Stimulated activated CD4-positive, alpha-beta T cell treated with anti-CD3 and anti-CD28 coated beads, Interleukin-4, amount 100 ng/mL, for 24 hours (primary cell): ENCODE measurements around the gene VPS33A.
"Not testable (repeated sequence)": the region's sequence is repeated elsewhere in the genome, so short reads cannot be mapped to it uniquely, and the experiment has no call there.

Source experiments
- DNase-seq: peaks from one replicate; pipeline ENCODE4 v3.0.0-alpha.2; 2020

Gene VPS33A

DNA sequence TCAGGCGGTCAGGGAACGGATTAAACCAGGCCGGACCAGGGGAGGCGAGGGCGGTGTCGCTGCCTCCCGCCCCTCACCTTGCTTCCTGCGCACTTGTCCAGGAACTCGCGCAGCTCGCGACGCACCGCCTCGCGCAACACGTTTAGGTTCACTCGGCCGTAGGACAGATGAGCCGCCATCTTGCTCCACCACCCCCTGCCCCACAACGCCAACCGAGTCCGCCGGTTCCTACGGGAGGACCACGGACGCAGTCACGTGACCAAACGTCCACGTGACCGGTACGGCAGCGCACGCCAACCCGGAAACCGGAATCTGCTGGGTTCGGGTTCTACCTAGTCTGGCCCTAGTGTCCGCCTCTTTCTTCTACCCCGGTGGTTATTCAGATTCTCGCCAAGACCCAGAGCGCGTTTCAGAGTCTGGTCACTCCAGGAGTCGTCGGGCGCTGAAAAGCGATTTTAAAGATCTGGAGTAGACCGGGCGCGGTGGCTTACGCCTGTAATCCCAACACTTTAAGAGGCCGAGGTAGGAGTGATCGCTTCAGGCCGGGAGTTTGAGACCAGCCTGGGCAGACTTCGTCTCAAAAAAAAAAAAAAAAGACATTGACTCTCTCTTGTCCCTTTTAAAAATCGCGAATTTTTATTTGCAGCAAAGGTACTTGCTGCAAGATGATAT lies at the start of gene VPS33A:
TSS of gene VPS33A (minus strand) at position 265 of the 672 bp plus-strand sequence. CDS start at position 179, 86 bp downstream.
- peak; percentile 96 for DNase-seq

DNA sequence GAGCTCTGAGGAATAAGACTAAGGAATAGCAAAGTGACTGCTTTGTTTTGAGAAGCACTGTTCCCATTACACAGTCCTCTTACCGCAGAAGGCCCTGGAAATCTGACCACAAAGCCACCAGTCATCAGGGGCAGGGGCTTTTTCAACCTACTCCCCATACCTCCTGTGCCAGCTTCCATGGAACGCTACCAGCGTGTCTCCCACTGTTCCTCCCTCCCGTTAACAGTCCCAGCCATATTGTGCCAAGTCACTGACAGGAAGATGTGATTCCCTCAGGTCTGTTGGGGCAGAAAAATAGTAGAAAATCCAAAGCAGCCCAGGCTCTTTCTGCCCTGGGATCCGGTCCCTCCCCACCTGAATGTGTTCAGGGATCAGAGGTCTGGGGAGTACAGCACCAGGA lies 46.6 kb upstream of the VPS33A start:
- no peak for DNase-seq

DNA sequence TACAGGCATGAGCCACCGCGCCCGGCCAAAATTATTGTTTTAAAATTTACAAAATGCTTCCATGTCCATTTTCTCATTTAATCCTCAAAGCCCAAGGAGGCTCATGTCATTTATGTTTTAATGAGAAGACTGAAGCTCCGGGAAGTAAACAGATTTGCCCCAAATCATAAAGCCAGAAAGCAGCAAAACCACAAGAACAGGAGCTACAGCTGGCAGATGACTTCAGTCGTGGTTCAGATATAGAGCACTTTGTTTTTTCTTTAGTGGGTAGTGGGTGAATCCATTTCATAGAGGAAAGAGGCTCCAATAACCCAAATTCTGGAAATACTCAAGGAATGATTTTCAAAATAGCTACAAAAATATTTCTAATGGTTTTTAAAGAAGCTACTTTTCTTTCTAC lies 45.4 kb upstream of the VPS33A start:
- no peak for DNase-seq

DNA sequence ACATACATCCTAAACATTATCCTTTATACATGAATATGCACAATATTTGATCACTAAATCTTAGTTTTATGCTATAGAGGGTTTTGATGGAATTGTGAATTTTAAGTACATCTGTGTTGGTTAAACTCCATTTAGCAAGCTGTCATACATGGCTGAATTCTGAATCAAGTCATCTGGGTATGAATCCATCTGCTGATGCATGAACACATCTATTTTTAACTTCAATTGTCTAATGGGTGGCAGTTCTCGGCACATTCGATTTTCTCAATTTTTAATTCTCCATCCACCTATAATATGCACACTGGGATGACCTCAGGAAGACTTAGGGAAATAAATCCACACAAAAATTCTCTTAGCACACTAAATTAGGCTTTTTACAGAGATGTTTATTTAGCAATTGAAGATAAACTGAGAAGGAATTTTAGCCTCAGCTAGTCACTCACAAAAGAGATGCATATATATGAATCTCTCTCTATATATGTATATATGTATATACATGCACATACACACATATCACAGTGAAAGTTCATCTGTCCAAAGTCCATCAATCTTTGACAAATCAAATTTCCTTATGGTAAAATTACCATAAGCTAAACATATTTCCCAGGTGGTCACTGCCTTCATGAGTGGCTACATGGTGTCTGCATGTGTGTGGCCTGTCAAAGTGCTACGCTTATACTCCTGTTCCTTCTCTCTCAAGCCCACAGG lies 44.5 kb upstream of the VPS33A start:
- no peak for DNase-seq

DNA sequence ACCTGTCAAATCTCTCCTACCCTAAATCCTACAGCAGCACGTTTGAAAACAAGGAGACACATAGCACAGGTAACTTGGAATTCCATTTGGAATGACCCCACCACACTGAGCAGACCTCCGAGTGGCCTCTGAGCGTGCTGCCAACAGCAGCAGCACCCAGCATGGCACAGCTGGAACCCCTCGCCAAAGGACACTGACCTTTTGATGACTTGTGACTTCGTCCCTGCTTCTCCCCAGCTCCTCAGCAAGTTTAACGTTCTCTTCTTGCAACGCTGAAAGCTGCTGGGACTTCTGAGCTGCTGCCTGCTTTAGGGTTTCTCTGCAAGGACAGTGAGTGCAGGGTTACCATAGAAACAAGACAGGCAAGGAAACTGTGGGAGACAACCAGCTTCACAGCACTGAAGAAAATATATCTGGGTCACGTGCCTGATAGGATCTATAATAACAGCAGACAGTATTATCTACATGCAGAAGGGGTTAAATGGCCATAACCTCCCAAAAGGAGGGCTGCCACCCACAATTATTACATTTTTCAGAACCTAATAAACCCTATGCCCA lies 43.3 kb upstream of the VPS33A start:
- no peak for DNase-seq

DNA sequence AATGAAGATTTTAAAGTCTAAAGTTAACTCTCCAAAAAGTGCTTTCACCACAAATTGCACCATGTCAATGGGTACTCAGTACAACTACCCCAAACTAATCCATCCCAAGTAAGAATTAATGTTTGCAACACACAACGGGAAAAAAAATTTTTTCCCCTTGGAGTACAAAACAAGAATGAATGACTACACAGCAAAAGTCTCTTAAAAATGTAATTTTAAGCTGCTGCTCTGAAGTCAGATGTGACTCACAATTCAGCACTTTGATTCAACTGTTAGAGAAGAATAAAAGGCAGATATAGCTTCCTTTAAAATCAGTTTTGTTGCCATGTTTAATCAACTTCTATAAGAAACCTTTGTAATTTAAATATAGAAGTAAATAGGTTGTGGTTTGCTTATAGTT lies 42.5 kb upstream of the VPS33A start:
- no peak for DNase-seq

DNA sequence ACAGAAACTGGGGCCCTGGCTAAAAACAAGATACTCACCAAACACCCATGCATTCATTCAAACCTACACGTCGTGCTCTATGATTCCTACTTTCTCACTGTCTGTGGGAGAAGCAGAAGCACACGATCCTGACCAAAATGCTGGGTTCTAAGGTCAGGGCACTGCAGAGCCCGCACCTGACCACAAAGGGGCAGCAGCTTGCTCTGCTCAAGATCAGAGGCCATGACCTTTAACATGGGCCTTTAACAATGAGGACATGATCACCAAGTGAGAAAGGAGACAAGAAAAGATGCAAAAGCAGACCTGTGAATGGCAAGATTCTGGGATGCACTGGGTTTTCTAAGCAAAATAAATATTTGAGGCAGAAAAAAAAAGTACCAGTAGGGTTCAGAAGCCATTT lies 40.1 kb upstream of the VPS33A start:
- DNase-seq: no peak

DNA sequence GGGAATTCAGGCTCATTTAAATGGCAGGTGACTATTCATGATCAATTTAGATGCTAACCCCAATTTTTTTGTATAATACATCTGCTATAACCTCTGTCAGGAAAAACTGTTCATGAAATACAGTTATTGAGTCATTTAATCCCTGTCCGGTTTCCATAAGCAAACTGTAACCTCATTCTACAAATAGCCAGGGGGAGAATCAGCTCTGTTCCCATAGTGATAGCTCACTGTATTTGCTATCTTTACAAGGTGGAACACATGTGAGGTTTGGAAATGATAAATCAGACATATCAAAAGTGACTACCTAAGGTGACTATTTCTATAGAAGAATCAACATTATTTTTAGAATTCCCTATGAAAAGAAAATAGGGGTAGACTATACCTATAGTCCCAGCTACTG lies 38.6 kb upstream of the VPS33A start:
- DNase-seq: no peak

DNA sequence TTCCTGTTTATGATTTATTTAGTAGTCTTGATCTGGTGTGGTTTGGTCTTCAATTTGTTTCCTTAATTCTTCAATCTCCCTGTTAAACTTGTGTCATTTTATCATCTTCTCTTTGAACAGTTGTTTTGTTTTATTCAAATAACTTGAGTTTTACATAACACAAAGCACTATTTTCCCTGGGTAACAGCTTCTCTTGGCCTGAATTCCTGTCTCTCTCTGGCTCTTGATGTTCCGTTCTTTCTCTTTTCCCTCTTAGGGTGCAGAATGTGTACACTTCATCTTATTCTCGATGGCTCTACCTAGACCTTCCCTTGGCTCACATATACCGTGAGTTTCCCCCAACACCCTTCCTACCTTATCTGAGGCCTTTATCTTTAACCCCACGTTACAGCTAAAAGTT lies 36.8 kb upstream of the VPS33A start:
- no peak for DNase-seq

DNA sequence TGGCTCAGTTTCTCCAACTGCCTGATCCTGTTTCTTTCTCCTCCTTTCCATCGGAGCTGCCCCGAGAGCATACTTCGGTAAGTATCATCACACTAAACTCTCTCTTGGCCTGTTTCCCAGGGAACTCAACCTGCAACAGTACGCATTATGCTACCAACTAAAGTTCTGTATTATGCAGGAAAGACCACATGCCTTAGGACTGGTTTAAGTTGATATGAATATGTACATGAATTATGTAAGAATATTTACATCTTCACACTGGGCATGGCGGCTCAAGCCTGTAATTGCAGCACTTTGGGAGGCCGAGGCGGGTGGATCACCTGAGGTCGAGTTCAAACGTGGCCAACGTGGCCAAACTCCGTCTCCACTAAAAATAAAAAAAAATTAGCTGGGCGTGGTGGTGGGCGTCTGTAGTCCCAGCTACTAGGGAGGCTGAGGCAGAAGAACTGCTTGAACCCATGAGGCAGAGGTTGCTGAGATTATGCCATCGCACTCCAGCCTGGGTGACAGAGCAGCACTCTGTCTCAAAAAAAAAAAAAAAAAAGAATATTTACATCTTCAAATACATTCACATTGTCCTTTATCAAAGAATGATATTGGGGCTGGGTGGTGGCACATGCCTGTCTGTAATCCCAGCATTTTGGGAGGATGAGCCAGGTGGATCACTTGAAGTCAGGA lies 31.9 kb upstream of the VPS33A start:
- DNase-seq: no peak

DNA sequence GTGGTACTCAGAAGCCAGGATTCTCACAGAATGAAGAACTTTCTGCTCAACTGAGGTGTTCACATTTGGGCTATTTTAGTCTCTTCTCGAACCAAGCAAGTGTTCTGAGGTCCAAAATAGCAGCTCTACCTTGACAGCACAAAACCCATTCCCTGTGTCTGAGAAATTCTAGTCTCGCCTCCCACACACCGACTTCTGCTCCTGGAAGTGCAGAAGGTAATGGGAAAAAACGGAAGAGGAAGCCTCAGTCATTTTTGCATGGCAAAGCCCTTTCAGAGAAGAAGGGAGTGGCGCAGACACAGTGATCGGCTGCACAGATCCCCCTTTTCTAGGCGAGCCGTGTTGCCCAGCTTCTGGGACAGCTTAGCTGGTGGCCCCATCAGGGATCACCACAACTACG lies 31.2 kb upstream of the VPS33A start:
- no peak for DNase-seq

DNA sequence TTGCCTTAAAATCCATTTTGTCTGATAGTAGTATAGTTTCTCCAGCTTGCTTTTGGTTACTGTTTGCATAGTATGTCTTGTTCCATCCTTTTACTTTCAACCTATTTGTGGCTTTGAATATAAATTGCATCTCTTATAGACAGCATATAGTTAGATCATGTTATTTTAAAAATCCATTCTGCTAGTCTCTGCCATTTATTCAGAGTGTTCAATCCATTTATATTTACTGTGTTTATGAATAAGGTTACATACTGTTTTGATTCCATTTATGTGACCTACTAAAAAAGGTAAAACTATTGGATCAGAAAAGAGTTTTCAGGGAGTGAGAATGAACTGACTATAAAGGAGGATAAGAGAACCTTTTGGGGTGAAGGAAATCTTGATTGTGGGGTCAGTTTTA lies 29.6 kb upstream of the VPS33A start:
- DNase-seq: no peak

DNA sequence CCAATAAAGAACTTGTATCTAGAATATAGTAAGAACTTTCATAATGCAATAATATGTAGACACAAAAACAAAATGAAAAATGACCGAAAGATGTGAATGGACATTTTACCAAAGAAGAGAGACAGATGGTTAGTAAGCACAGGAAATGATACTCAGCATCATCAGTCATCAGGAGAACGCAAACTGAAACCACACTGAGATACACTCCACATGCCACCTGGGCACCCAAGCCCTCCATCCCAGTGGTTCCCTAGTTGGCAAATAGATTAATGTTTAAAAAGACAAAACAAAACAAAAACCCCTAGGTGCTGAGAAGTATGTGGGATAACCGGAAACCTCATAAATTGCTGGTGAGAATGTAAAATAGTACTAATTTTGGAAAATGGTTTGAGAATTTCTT lies 26.8 kb upstream of the VPS33A start:
- DNase-seq: no peak

DNA sequence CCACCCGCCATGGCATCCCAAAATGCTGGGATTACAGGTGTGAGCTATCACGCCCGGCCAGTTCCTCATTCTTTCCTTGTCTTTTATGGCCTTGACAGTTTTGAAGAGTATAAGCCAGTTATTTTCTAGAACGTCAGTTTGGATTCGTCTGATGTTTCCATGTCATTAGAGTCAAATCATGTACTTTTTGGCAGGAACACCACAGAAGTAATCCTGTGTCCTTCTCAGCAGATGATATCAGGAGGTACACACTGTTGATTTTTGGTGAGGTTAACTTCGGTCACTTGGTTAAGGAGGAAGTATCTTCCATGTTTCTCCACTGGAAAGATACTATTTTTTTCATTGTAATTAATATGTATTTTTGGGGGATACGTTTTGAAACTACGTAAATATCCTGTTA lies 25.1 kb upstream of the VPS33A start:
- DNase-seq: no peak

DNA sequence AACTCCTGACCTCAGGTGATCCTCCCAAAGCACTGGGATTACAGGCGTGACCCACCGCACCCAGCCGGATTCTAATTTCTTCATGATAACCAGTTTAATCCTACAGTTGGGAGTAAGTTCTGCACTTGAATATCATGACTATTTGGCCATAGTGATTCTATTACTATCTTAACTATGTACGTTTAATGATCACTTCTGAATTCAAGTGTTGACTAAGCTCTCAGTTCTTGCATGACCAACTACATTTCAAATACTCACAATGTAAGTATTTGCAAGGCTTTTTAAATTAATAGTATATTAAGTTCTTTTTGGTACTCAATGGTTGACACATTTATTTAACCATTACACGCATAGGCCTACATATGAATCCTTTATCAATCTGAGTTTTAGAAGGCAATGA lies 17.4 kb upstream of the VPS33A start:
- DNase-seq: no peak

DNA sequence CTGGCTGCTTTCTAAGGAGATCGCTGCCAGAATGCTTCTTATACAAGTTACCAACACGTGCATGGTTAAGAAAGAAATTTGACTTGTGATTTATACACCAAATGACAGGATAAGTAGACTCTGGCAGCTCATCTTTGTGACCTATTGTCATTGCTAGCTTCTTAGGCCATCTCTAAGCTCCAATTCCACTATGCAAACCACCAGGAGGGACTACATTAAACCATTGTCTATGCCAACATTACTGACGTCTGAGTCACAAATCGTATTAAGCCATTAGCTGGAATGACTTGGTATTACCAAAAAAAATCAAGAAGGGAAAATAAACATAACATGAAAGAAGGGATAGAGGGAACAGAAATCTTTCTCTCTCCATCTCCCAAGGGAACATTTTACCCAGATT lies 15.8 kb upstream of the VPS33A start:
- DNase-seq: no peak

DNA sequence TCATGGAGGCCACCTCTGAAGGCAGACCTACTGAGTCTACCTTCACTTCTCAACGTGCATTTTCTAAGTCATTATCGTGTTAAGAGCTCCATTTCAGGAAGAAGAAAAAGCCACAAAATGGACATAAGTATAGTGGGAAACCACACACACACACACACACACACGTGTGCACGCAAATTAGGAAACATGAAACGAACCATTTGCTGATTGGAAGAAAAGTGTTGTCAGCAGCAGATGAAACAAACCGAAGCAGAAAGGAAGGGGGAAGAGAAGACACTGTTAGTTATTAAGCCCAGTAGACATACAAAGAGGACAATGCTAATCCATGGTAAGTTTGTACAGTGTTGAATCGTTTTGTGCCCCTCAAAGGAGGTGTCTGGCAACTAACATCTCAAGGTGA lies 9.9 kb upstream of the VPS33A start:
- DNase-seq: no peak

DNA sequence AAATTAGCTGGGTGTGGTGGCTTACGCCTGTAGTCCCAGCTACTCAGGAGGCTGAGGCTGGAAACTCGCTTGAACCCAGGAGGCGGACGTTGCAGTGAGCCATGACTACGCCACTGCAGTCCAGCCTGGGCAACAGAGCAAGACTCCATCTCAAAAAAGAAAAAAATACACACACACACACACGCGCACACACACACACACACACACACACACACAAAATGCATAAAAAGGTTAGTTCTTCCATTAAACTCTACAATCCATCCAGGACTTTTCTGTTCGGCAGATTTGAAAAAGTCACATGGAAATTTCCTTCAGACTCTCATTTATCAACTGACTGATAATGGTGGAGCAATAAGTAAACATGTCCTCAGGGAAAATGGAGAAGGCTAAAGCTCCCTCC lies 9.2 kb upstream of the VPS33A start:
- DNase-seq: no peak

DNA sequence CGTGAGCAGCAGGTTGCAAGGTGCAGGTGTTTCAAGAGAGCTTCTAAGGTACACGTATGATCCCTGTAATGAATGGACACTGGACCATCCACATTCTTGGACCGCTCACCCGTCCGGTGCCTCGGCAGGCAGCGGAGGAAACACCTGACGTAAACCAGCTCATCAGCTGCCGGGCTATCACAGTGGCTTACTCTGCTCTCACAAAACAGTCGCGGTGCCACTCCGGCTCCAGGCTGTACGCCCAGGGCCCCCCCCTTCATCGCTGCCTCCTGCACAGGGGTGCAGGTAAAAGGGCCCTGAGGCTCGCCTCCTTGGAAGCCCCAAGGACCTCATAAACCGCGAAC lies 436 bp downstream of the VPS33A start:
- DNase-seq: peak; percentile 44

DNA sequence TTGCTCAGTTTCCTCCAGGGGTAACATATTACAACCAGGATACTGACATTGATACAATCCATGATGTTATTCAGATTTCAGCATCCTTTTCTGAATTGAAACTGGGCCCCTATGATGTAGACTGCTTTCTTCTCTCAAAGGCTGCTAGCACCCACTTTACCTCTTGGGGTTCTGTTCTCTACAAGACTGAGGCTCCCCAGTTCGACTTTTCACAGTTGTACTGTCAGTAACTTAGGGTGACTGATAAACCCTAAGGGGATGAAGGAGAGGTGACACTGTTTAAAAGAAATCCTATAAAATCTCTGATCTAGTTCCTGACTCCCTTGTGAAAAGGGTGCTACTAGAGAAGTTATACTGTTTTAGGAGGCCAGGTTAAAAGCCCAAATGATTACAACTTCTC lies 818 bp downstream of the VPS33A start:
- DNase-seq: no peak

DNA sequence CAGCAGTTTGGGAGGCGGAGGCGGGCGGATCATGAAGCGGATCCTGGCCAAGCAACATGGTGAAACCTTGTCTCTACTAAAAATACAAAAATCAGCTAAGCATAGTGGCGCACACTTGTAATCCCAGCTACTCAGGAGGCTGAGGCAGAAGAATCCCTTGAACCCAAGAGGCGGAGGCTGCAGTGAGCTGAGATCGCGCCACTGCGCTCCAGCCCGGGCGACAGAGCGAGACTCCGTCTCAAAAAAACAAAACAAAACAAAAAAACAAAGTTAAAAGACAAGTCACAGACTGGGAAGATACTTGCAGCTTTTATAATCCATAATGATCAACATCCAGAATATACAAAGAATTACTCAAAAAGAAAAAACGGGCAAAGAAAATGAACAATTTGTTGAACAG lies 5.6 kb downstream of the VPS33A start:
- not testable (repeated sequence) for DNase-seq

DNA sequence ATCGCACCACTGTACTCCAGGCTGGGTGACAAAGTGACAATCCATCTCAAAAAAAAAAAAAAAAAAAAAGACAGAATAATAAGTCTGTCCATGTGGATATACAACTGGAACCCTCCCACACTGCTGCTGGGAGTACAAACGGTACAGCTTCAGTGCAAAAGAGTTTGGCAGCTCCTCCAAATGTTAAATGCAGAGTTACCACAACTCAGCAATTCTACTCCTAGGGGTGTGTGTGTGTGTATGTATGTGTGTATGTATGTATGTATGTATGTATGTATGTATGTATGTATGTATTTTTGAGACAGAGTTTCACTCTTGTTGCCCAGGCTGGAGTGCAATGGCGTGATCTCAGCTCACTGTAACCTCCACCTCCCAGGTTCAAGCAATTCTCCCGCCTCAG lies 7.4 kb downstream of the VPS33A start:
- DNase-seq: not testable (repeated sequence)

DNA sequence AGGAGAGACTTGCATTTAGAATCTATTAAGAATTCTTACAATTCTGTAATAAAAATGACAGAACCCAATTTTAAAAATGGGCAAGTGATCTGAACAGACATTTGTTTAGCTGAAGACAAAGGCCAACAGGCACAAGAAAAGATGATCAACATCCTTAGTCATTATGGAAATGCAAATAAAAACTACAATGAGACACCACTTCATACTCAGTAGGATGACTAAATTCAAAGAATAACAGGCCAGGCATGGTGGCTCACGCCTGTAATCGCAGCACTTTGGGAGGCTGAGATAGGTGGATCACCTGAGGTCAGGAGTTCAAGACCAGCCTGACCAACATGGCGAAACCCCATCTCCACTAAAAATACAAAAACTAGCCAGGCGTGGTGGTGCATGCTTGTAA lies 7.8 kb downstream of the VPS33A start:
- not testable (repeated sequence) for DNase-seq

DNA sequence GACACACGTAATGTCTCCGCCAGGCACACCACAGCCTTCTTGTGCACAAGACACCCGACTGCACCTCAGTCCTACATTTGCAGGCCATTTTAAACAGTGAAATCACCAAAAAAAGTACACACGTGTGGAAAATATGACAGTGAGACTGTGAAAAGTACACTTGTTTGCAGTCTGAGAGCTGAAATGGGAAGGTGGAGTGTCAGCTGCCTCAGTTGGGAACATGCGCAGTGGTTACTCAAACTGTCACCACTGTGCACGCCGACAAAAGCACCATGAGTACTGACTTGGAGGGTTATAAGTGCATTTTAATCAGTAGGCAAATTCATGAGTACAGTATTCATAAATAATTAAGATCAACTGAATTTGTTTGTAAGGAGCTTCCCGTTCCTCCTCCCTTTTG lies 15.8 kb downstream of the VPS33A start:
- no peak for DNase-seq
